Stimulated activated CD4-positive, alpha-beta T cell treated with anti-CD3 and anti-CD28 coated beads, TNF-alpha, amount 100 ng/mL, for 24 hours (primary cell): Measurements from ENCODE around the gene PROC.
"Not testable (repeated sequence)": the region's sequence is repeated elsewhere in the genome, so short reads cannot be mapped to it uniquely, and the experiment has no call there.

Source experiments
- DNase-seq, 3 experiments: peaks; one replicate each; pipeline ENCODE4 v3.0.0-alpha.2; 2020; ENCODE audit warnings: low read depth in 3 of 3

The PROC gene

GRCh38 chr2:127426501-127427354 is 8.5 kb downstream of the PROC start:
- DNase-seq, result no peak

- DNase-seq, result no peak
Measured at GRCh38 chr2:127427376-127428056, 9.3 kb downstream of the PROC start.

GRCh38 chr2:127428057-127428814 is 10.0 kb downstream of the PROC start:
- DNase-seq, result no peak

GRCh38 chr2:127428815-127429109 is 10.5 kb downstream of the PROC start:
- no peak for DNase-seq

GRCh38 chr2:127429291-127429690 is 11.1 kb downstream of the PROC start:
- DNase-seq, result no peak

GRCh38 chr2:127429844-127430425 is 11.7 kb downstream of the PROC start:
- no peak for DNase-seq

- no peak for DNase-seq
Measured at GRCh38 chr2:127431408-127432023, 13.3 kb downstream of the PROC start.

GRCh38 chr2:127434515-127434914 is 16.3 kb downstream of the PROC start:
- no peak for DNase-seq

GRCh38 chr2:127437056-127437455 is 18.8 kb downstream of the PROC start:
- DNase-seq, result no peak

GRCh38 chr2:127437781-127438726 is 19.8 kb downstream of the PROC start:
- DNase-seq, result no peak

- DNase-seq, result no peak
Measured at GRCh38 chr2:127439343-127439742, 21.1 kb downstream of the PROC start.

GRCh38 chr2:127448526-127448925 is 30.3 kb downstream of the PROC start:
- no peak for DNase-seq

GRCh38 chr2:127449414-127449813 is 31.2 kb downstream of the PROC start:
- DNase-seq, result no peak

- no peak for DNase-seq
Measured at GRCh38 chr2:127449898-127450297, 31.7 kb downstream of the PROC start.

GRCh38 chr2:127451981-127452380 is 33.8 kb downstream of the PROC start:
- DNase-seq, result no peak

GRCh38 chr2:127452423-127452822 is 34.2 kb downstream of the PROC start:
- DNase-seq, result not testable (repeated sequence)

- DNase-seq, result no peak
Measured at GRCh38 chr2:127453013-127453391, 34.8 kb downstream of the PROC start.

GRCh38 chr2:127453392-127454171 is 35.4 kb downstream of the PROC start:
- DNase-seq, result no peak

GRCh38 chr2:127454595-127455565 is 36.7 kb downstream of the PROC start:
- DNase-seq, result no peak
